Fibroblast of skin of right biceps (primary cell): ENCODE data around the gene ZNF710.
A peak's percentile ranks its signal among the peaks of the same experiment; 100 is the strongest.
"Not testable (repeated sequence)": the region's sequence is repeated elsewhere in the genome, so short reads cannot be mapped to it uniquely, and the experiment has no call there.

ENCODE experiments used
- DNase-seq: peaks from one replicate; pipeline ENCODE4 v3.0.0-alpha.2; 2013

The ZNF710 gene

DNA sequence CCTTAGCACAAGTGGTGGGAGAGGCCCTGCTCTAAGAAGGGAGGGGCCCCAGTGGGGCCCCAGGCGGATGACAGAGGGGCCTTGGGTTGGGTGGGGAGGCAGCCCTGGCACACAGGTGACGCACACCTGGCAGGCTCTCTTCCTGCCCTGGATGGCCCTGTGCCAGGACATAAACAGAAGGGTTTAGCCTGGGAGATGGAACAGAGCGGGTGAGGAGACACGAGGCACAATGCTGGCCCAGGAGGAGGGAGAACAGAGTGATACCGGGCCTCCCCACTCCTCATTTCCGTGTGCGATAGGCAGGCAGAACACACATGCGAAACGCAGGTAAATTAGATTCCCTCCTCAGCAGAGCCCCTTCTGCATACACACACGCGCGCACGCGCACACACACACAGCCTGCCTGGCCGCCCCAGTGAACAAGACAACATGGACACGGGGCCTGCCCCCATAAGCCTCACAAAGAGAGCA is 61.4 kb downstream of the ZNF710 start:
- no peak for DNase-seq

DNA sequence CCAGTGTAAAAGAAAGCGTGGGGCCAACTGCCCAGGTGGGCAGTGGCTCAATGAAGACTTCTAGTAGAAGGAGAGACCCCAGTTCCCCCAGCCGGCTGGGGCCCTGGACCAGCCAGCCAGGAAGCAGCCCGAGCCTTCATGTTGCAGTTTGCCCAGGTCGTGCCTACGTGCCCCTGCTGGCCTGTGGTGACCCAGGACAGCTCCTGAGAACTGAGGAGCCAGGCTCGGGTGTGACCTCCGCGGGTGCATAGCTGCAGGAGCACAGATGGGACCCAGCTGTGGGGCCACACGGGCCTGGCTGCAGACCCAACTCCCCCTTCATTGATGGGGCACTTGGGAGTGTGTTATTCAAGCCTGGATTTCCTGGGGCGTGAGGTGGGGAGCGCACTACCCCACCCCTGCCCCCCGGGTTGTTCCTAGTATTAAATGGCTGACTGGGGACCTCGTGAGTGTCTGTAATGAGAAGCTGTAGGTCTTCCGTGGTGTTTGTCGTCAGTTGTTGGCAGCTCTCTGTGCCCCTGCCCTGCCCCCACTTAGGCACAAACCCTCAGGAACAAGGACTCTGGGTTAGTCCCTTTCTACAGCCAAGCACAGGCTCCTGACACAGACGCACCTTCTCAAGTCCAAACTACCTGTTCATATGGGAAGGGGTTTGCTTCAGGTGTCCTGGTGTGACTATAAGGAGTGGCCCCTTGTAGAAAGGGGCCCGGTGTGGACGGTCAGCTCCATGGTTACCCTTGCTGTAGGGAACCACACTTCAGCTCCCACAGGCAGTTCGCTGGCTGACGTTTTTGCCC is 62.0 kb downstream of the ZNF710 start:
- no peak for DNase-seq

DNA sequence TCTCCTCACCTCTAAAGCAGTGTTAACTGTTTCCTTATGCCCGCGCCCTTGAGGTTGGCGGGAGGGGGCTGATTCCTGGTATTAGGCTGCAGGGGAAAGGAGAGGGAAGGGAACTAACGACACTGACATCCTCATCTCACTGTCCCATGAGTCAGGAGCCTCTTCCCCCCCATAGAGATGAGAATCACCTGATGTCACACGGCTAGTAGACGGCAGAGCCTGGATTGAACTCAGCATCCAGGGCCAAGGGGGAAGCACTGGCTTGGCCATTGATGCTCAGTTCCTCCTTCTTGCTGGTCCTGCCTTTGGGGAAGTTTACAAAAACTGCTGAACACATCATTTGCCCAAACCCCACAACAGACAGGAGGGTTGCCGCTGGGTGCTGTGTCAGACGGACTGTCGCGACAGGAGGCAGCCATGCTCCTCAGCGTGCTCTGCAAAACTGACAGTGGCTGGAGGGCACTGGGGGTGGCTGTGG is 62.7 kb downstream of the ZNF710 start:
- no peak for DNase-seq

DNA sequence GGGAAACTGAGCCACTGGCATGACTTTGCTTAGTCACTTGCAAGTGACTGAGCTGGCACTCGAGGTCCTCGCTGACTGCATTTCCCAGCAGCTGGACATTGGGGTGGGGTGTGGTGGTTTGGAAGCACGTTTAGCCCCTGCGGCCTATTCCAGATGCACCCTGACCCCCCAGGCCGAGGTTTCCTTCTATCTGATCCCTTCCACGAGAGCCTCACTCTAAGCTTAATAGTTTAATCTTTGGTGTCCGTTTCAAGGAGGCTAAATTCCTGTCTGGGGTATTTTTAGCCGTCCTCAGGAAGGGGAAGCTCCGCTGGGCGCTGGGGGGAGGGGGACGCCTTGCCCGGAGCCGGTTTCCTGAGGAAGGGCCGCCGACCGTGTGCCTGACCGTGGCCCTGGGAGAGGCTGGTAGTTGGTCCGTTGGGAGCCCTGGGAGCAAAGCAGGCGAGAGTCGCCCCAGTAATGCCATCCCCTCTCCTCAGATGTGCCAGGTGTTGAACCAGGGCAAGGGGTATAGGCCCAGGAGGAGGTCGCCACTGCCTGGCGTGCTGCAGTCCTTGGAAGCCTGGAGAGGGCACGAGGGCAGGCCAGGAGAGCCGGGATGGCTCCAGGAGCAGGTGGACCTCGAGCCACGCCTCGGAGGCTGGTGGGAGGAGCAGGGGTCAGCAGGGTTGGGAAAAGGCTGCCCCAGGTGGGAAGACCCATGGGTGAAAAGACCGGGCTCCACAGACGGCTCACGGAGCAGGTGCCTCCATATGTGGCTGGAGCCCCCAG is 64.0 kb downstream of the ZNF710 start:
- no peak for DNase-seq

GRCh38 chr15:90065682-90066049 is 64.5 kb downstream of the ZNF710 start:
- no peak for DNase-seq

- DNase-seq, result no peak
Measured at GRCh38 chr15:90067181-90067952, 66.2 kb downstream of the ZNF710 start.

DNA sequence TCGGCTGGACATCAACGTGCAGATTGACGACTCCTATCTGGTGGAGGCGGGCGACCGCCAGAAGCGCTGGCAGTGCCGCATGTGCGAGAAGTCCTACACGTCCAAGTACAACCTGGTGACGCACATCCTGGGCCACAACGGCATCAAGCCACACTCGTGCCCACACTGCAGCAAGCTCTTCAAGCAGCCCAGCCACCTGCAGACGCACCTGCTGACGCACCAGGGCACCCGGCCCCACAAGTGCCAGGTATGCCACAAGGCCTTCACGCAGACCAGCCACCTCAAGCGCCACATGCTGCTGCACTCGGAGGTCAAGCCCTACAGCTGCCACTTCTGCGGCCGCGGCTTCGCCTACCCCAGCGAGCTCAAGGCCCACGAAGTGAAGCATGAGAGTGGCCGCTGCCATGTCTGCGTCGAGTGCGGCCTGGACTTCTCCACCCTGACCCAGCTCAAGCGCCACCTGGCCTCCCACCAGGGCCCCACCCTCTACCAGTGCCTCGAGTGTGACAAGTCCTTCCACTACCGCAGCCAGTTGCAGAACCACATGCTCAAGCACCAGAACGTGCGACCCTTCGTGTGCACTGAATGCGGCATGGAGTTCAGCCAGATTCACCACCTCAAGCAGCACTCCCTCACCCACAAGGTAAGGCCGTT is 67.0 kb downstream of the ZNF710 start:
- DNase-seq, result no peak

DNA sequence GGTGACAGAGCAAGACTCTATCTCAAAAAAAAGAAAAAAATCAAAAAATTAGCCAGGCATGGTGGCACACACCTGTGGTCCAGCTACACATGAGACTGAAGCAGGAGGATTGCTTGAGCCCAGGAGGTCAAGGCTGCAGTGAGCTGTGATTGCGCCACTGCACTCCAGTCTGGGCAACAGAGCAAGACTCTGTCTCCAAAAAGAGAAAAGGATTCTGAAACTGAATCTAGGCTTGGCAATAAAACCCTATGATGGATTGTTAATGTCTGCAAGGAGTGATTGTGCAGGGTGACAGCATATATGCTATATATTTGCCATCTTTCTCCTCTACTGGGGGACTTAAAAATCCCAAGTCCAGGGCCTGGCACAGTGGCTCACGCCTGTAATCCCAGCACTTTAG is 69.5 kb downstream of the ZNF710 start:
- not testable (repeated sequence) for DNase-seq

DNA sequence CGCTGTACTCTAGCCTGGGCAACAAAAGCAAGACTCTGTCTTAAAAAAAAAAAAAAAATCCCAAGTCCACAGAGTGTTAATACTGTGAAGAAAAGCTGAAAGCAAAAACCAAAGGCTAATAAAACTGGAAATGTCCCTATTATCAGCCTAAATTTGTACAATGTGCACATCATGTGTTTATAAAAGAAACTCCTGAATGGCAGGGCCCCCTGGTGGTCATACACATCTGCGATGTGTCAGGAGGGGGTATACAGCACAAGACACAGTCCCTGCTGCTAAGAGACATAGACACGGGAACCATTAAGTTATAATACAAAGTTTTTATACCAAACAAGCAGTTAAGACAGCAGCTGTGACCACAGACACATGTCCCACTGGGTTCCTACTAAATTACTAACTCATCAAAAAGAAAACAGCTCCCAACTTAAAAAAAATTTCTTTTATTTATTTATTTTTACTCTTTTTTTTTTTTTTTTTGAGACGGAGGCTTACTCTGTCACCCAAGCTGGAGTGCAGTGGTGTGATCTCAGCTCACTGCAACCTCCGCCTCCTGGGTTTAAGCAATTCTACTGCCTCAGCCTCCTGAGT is 70.2 kb downstream of the ZNF710 start:
- peak; percentile 78 for DNase-seq

DNA sequence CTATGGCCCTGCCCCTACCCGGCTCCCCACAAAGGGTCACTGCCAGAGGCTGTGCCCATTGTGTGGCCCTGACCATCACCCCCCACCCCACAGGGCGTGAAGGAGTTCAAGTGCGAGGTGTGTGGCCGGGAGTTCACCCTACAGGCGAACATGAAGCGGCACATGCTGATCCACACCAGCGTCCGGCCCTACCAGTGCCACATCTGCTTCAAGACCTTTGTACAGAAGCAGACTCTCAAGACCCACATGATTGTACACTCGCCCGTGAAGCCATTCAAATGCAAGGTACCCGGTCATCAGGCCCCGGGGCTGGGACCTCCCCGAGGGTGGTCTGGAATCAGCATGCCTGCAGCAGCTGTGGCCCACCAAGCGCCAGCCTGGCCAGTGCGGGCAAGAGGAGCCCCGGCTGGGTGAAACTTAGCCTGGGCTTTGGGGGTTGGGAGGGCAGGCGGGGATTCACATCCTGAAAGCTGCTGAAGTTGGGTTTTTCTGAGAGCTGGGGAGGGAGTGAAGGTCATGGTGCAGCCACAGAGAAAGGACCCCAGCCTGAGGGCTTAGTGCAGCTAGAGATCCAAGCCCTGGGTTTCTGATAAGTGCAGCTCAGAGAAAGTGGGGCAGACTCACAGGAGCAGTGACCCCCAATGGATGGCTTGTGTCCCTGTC is 72.0 kb downstream of the ZNF710 start:
- DNase-seq, result no peak

DNA sequence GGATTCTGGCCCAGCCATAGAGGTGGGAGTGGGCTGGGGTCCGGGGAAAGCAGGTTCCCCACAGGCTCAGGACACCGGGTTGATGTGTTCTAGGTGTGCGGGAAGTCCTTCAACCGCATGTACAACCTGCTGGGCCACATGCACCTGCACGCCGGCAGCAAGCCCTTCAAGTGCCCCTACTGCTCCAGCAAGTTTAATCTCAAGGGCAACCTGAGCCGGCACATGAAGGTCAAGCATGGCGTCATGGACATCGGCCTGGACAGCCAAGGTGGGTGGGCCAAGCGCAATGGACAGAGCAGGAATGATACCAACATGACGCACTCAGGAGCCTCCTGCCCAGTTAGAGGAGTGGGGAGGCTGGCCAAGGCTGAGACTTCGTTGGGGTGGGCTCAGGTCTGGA is 72.9 kb downstream of the ZNF710 start:
- DNase-seq, result no peak

- no peak for DNase-seq
Measured at GRCh38 chr15:90074916-90075315, 73.8 kb downstream of the ZNF710 start.

DNA sequence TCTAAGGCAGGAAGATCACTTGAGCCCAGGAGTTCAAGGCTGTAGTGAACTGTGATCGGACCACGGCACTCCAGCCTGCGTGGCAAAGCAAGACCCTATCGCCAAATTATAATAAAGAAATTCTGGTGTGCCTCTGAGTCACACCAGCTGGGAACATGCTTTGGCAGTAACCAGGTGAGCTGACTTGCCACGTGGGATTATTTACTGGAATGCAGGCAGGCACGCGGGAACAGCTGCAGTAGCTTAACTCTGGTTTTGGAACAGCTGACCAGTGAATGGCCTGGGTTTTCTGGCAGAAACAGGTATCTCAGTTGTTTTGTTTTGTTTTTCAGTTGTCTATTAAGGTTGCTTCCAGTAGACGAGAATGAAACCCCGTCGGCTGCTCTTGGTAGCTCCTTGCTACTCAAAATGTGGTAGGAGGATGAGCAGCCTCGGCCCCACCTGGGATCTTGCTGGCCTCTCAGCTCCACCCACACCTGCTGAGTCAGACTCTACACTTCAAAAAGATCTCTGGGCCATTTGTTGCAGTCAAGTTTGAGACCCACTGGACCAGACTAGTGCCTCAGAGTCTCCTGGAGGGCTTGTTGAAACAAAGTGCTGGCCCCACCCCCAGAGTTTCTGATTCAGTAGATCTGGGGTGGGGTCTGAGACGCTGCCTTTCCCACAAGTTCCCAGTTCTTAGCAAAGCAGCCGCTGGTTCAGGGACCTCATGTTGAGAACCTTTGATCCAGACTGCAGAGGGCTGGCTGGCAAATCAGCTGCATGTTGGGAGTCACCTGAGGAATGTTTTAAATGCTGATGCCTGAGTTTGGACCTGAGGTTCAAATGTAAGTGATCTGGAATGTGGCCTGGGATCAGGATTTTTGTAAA is 74.5 kb downstream of the ZNF710 start:
- no peak for DNase-seq

- no peak for DNase-seq
Measured at GRCh38 chr15:90076716-90077115, 75.6 kb downstream of the ZNF710 start.

- DNase-seq, result no peak
Measured at GRCh38 chr15:90078965-90079364, 77.8 kb downstream of the ZNF710 start.

DNA sequence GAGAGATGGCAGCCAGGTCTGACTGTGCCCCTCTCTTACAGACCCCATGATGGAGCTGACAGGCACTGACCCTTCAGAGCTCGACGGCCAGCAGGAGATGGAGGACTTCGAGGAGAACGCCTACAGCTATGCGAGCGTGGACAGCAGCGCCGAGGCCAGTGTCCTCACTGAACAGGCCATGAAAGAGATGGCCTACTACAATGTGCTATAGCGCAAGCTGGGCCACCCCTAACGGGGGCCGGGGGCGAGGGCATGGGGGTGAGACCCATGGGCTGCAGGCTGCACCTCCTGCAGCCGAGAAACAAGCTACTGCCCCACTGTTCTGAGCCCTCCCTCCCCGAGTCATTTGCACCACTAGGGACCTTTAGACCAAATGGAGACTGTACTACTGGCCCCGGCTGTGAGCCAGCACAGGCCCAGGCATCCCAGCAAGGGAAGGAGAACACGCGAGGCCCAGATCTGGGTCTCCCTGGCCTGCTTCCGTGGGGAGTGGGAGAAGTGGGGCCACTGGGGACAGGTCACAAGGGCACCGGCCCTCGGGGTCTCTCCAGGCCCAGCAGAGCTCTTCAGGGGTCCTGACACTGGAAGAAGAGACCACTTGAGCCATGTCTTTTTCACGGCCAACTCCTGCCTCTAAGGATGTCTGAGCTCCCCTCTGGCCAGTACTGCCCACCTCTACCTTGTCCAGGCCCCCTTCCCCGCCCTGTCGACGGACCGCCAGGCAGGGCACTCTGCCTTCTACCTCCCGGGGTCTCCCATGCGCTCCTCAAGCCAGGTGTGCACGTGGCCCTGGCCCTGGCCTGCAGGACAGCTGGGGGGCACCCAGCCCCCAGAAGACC is 78.7 kb downstream of the ZNF710 start:
- DNase-seq, result no peak

DNA sequence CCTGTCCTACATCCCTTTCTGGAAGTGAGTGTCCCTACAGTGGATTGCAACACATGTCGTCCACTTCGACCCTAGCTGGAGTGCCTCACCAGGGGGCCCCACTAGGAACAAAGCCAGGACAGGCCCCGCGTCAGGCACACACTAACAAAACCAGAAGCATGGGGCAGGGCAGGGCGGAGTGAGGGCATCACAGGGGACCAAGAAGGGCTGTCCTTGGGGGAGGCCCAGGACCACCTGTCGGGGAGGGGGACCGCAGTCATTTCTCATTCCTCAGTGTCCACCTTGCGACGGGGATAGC is 79.3 kb downstream of the ZNF710 start:
- no peak for DNase-seq

GRCh38 chr15:90080818-90081393 is 79.8 kb downstream of the ZNF710 start:
- no peak for DNase-seq

GRCh38 chr15:90082140-90082715 is 81.1 kb downstream of the ZNF710 start:
- DNase-seq, result no peak
